ENCODE data around the gene ATP2B3.

The ATP2B3 gene

GRCh38 chrX:153571534-153571908, 54.1 kb downstream of the ATP2B3 start:
- DNase-seq (ENCODE audit: low read depth), result no peak

- no peak for DNase-seq (ENCODE audit: low read depth)
Measured at GRCh38 chrX:153572601-153573000, 55.2 kb downstream of the ATP2B3 start.

GRCh38 chrX:153573984-153574383, 56.5 kb downstream of the ATP2B3 start:
- DNase-seq (ENCODE audit: low read depth), result no peak

- no peak for DNase-seq (ENCODE audit: low read depth)
Measured at GRCh38 chrX:153576239-153576870, 58.9 kb downstream of the ATP2B3 start.

GRCh38 chrX:153576961-153577360, 59.5 kb downstream of the ATP2B3 start:
- no peak for DNase-seq (ENCODE audit: low read depth)

- DNase-seq (ENCODE audit: low read depth), result no peak
Measured at GRCh38 chrX:153578200-153578835, 60.9 kb downstream of the ATP2B3 start.

- no peak for DNase-seq (ENCODE audit: low read depth)
Measured at GRCh38 chrX:153578889-153579288, 61.4 kb downstream of the ATP2B3 start.

- DNase-seq (ENCODE audit: low read depth), result no peak
Measured at GRCh38 chrX:153580700-153581386, 63.4 kb downstream of the ATP2B3 start.

- DNase-seq (ENCODE audit: low read depth), result peak; percentile 39
Measured at GRCh38 chrX:153582896-153583295, 65.5 kb downstream of the ATP2B3 start.

GRCh38 chrX:153583433-153583832, 66.0 kb downstream of the ATP2B3 start:
- DNase-seq (ENCODE audit: low read depth), result no peak

GRCh38 chrX:153585827-153586226, 68.4 kb downstream of the ATP2B3 start:
- DNase-seq (ENCODE audit: low read depth), result no peak

- no peak for DNase-seq (ENCODE audit: low read depth)
Measured at GRCh38 chrX:153587342-153587741, 69.9 kb downstream of the ATP2B3 start.

- no peak for DNase-seq (ENCODE audit: low read depth)
Measured at GRCh38 chrX:153588021-153588781, 70.8 kb downstream of the ATP2B3 start.

GRCh38 chrX:153588782-153589446, 71.5 kb downstream of the ATP2B3 start:
- DNase-seq (ENCODE audit: low read depth), result no peak

- no peak for DNase-seq (ENCODE audit: low read depth)
Measured at GRCh38 chrX:153590961-153591956, 73.8 kb downstream of the ATP2B3 start.

GRCh38 chrX:153592091-153592833, 74.8 kb downstream of the ATP2B3 start:
- no peak for DNase-seq (ENCODE audit: low read depth)

- no peak for DNase-seq (ENCODE audit: low read depth)
Measured at GRCh38 chrX:153592966-153593688, 75.7 kb downstream of the ATP2B3 start.

- DNase-seq (ENCODE audit: low read depth), result no peak
Measured at GRCh38 chrX:153593811-153594500, 76.5 kb downstream of the ATP2B3 start.

GRCh38 chrX:153595387-153595786, 77.9 kb downstream of the ATP2B3 start:
- no peak for DNase-seq (ENCODE audit: low read depth)

All from iris pigment epithelial cell (primary cell).